Stimulated activated CD8-positive, alpha-beta memory T cell treated with anti-CD3 and anti-CD28 coated beads, Interleukin-15, amount 100 ng/mL, for 48 hours (primary cell): ENCODE results near the gene MRPL27.
"Not testable (repeated sequence)": the region's sequence is repeated elsewhere in the genome, so short reads cannot be mapped to it uniquely, and the experiment has no call there.

ENCODE experiments used
- DNase-seq, 2 donors: peaks; one replicate each; pipeline ENCODE4 v3.0.0-alpha.2; 2020; ENCODE audit warnings: low read depth in 2 of 2

The MRPL27 gene

GRCh38 chr17:50372758-50373556 is at the start of gene MRPL27, which contains the start of gene EME1:
Gene MRPL27, minus strand, starts transcription at chr17:50373184. Its CDS starts 14 bp downstream, at chr17:50373170.
Gene EME1, plus strand, starts transcription at chr17:50373229. Its CDS starts 1,980 bp downstream, at chr17:50375209.
- DNase-seq, result peak; percentile 71 to 75

GRCh38 chr17:50422738-50423137 is 49.8 kb upstream of the MRPL27 start:
- DNase-seq, result no peak

- no peak for DNase-seq
Observed at GRCh38 chr17:50421308-50422051, 48.5 kb upstream of the MRPL27 start.

- no peak for DNase-seq
Observed at GRCh38 chr17:50420419-50421112, 47.6 kb upstream of the MRPL27 start.

- not testable (repeated sequence) for DNase-seq
Observed at GRCh38 chr17:50419577-50419976, 46.6 kb upstream of the MRPL27 start.

- DNase-seq, result no peak
Observed at GRCh38 chr17:50414808-50415207, 41.8 kb upstream of the MRPL27 start.

- DNase-seq, result no peak
Observed at GRCh38 chr17:50412188-50412732, 39.3 kb upstream of the MRPL27 start.

- no peak for DNase-seq
Observed at GRCh38 chr17:50407921-50408320, 34.9 kb upstream of the MRPL27 start.

GRCh38 chr17:50406578-50406977 is 33.6 kb upstream of the MRPL27 start:
- DNase-seq, result no peak

GRCh38 chr17:50405351-50405750 is 32.4 kb upstream of the MRPL27 start:
- not testable (repeated sequence) for DNase-seq

- DNase-seq, result not testable (repeated sequence)
Observed at GRCh38 chr17:50399591-50399990, 26.6 kb upstream of the MRPL27 start.

GRCh38 chr17:50398672-50399071 is 25.7 kb upstream of the MRPL27 start:
- not testable (repeated sequence) for DNase-seq

GRCh38 chr17:50397919-50398285 is 24.9 kb upstream of the MRPL27 start:
- no peak for DNase-seq

GRCh38 chr17:50397111-50397918 is 24.3 kb upstream of the MRPL27 start, which contains the start of gene LRRC59:
Gene LRRC59, minus strand, starts transcription at chr17:50397523. Its CDS starts 206 bp downstream, at chr17:50397317.
- DNase-seq, result peak; percentile 85 to 89

GRCh38 chr17:50396261-50397110 is 23.5 kb upstream of the MRPL27 start:
- no peak for DNase-seq

GRCh38 chr17:50394711-50395110 is 21.7 kb upstream of the MRPL27 start:
- DNase-seq, result no peak

- no peak for DNase-seq
Observed at GRCh38 chr17:50393700-50394099, 20.7 kb upstream of the MRPL27 start.

- no peak for DNase-seq
Observed at GRCh38 chr17:50392621-50393020, 19.6 kb upstream of the MRPL27 start.

- DNase-seq, result no peak
Observed at GRCh38 chr17:50389534-50389933, 16.6 kb upstream of the MRPL27 start.

- no peak for DNase-seq
Observed at GRCh38 chr17:50388728-50389127, 15.7 kb upstream of the MRPL27 start.
